ENCODE data around the gene LGR5.
"Not testable (repeated sequence)": the region's sequence is repeated elsewhere in the genome, so short reads cannot be mapped to it uniquely, and the experiment has no call there.

Gene LGR5

DNA sequence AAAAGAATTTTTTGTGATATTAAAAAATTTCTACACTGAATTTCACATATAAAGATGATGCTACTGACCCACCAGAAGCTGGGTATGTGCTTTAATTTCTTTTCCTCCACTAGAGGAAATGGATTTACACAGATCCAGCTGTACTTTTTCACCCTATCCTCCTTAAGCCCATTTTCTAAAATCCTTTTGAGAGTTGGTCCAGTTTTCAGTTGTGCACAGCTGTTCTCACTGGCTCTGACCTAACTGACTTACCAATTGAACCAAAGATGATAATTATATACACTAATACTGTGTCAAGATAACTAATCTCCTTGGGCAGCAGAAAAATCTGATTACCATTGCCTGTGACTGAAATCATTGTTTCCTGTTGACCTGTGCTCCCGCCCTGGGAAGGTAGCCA, 115.6 kb downstream of the LGR5 start:
- DNase-seq = no peak

DNA sequence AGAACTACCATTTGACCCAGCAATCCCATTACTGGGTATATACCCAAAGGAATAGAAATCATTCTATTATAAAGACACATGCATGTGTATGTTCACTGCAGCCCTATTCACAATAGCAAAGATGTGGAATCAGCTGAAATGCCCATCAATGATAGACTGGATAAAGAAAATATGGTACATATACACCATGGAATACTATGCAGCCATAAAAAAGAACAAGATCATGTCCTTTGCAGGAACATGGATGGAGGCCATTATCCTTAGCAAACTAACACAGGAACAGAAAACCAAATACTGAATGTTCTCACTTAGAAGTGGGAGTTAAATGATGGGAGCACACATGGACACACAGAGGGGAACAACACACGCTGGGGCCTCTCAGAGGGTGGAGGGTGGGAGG, 116.2 kb downstream of the LGR5 start:
- DNase-seq = not testable (repeated sequence)

DNA sequence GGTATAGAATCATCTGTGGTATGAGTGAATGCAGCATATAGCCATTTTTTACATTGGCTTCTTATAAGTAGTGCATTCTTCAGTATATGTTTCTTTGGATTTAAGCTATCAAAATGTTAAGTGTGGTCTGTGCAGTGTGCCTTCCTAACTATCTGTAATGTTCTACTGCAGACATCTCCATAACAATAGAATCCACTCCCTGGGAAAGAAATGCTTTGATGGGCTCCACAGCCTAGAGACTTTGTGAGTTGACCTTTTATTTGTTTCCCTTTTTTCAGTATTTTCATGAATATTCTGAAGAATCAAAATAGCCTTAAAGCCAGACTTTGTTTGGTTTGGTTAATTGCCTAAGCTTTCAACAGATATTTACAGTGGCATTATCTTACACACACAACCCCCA, 116.8 kb downstream of the LGR5 start:
- no peak for DNase-seq

DNA sequence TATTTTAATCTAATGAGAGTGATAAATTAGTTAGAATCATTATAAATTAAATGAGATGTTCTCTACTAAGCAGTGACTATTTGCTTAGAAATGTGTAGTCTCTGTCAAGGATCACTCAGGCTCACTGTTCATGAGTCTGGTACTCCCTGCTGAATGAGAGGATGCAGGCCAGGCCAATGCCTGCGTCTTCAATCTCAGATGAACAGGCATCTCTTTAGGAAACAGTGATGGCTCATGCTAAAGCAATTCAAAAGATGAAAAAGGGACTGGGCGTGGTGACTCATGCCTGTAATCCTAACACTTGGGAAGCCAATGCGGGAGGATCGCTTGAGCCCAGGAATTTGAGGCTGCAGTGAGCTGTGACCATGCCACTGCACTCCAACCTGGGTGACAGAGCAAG, 117.3 kb downstream of the LGR5 start:
- DNase-seq = no peak

DNA sequence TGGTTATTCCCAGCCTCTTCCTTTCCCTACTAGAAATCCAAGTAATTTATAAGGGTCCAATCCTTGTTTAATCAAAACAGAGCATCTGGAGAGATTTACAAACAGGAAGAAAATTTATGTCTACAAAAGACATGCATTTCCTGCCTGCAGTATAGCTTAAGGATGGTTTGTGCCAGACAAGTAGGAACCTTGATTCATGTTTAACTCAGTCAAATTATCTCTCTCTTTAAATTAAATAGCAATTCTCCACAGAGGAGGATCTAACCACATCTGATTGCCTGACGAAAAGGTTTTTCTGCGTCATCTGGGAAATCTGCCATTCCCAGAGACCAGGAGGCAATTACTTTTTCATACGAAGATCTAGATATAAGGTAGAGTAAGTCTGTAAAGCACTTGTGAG, 118.8 kb downstream of the LGR5 start:
- no peak for DNase-seq

DNA sequence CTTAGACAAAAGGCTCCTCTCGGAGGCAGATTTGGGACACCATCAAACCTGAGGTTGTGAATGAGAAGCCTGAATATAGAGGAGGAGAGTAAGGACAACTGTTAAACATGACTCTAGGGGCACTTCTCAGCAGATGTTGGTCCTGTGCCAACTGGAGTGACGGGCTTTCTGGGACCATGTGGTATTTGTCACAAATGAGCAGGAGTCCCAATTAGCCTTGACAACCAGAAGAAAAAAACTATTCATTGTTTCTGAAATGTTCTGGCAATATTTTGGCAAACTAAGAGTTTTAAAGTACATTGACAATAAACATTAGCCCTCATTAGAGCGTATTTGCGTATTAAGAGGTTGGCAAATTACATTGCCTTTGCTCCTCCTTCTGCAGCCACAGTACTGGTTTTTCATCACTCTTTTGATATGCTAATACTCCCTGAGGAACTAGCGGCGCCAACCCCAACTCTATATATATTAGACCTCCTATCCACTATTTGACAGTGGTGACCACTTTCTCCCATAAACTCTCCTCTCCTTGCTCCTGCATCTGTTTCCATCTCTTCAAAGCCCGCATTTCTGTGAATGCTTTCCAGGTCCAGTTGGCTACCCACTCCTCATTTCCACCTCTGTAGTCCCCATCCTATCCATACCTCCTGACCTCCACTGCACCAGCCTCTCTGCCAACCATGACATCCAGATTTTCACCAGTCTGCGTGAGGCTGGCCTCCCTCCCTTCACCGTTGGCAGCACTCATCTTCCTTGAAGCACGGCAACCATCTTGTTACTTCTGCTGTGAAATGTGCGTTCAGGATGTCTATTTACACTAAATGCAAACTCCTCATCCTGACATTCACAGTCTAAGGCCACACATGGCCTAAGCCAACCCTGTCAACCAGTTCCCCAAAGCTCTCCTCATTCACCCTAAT, 123.3 kb downstream of the LGR5 start:
- DNase-seq = no peak

DNA sequence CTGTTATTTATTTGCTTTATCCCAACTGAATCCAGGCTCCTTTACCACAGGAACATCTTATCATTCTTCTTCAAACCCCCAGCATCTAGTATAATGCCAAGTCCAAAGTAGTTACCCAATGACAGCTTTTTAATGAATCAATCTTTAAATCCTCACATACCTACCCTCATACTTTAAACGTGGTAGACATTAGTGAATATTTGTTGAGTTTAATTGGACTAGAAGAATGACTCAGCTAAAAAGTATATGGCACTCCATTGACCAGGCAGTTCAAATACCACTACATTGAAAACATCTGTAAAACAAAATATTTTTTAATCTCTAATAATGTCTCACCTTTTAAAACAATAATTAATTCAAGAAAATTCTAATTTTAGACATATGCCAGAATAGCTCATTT, 125.9 kb downstream of the LGR5 start:
- DNase-seq = no peak

DNA sequence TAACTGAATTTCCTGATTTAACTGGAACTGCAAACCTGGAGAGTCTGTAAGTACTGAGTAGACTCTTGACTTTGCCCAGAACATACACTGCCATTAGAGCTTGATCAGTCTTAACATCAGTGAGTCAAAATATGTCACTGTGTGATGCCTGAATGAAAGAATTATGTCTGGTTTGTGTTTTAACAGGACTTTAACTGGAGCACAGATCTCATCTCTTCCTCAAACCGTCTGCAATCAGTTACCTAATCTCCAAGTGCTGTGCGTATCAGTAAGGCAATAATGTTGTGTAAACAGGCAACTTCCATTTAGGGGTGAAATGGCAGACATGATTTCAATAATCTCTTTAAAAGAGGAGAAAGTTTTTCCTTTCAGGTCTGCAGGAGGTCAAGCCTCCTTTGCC, 127.1 kb downstream of the LGR5 start:
- DNase-seq = no peak

GRCh38 chr12:71567537-71567936, 127.9 kb downstream of the LGR5 start:
- no peak for DNase-seq

DNA sequence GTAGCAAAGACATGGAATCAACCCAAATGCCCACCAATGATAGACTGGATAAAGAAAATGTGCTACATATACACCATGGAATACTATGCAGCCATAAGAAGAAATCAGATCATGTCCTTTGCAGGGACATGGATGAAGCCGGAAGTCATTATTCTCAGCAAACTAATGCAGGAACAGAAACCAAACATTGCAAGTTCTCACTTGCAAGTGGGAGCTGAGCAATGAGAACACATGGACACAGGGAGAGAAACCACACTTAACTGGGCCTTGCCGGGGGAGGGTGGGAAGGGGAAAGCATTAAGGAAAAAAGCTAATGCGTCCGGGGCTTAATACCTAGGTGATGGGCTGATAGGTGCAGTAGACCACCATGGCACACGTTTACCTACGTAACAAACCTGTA, 130.3 kb downstream of the LGR5 start:
- not testable (repeated sequence) for DNase-seq

DNA sequence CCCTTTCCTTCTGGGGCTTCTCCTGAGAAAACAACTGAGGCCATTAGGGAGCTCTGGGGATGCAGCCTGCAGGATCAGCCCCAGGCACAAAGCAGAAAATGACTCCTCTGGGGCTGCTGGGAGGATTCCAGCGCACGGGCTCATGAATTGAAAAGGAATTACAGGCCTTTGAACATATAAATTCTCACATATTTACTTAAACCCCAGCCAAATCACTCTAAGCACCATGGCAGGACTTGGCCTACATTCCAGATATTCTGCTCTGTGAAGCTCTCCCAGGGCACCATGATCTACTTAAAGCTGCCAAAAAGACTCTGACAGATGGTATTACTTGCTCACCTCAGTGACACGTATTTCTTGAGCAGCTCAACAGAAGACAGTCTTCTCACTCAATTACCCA, 136.9 kb downstream of the LGR5 start:
- no peak for DNase-seq

DNA sequence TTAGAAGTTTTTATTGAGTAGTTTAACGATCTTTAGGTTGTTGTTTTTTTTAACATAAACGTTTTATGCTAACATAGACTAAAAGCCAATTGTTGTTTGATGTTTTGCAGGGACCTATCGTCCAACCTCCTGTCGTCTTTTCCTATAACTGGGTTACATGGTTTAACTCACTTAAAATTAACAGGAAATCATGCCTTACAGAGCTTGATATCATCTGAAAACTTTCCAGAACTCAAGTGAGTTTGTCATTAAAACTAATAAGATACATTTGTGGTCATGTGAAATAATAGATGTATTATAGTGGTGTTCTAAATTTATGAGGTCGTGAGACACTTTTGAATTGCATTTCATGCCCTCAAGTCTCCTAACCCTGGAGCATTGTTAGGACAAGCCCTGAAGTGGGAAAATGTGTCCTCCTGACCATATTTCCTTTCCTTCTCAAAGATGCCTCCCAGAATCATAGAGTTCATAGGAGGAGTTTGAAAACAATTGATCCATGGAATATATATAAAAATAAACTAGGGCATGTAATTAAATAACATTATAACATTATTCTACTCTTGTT, 139.2 kb downstream of the LGR5 start:
- no peak for DNase-seq

GRCh38 chr12:71581206-71581605, 141.6 kb downstream of the LGR5 start:
- no peak for DNase-seq

DNA sequence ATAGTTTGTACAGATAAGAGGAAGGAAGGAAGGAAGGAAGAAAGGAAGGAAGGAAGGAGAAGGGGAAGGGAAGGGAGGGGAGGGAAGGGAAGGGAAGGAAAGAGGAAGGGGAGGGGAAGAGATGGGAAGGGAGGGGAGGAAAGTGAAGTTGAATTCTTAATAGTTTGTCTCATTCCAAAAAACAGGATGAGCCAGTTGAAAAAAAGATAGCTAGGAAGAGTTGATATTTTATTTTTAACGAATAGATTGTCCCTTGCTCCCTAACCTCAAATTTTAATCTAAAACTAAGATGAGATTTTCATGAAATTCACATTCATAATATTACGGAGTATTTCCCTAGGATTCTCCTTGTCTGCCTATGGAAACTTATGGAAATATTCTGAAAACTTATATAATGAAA, 143.3 kb downstream of the LGR5 start:
- DNase-seq = no peak

GRCh38 chr12:71584356-71584755, 144.8 kb downstream of the LGR5 start:
- DNase-seq = no peak

GRCh38 chr12:71585218-71585617, 145.6 kb downstream of the LGR5 start:
- no peak for DNase-seq

GRCh38 chr12:71587012-71587411, 147.4 kb downstream of the LGR5 start:
- no peak for DNase-seq

DNA sequence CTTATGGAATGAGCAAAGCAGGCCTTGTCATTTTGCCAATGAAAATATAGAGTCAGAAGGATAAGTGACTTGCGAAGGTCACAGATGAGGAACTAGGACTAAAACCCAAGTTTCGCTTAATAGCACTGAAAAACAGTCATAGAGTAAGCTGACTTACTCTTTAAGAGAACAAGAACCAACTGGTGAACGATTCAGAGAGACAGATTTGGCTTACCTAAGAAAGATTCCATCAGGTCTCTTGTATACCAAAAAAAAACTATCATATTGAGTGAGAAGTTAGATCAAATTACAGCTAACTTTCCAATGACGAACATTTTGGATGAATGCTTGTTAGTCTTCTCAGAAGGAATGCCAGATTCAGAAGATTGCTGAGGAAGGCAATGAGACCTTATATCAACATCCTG, 149.9 kb downstream of the LGR5 start:
- DNase-seq = no peak

DNA sequence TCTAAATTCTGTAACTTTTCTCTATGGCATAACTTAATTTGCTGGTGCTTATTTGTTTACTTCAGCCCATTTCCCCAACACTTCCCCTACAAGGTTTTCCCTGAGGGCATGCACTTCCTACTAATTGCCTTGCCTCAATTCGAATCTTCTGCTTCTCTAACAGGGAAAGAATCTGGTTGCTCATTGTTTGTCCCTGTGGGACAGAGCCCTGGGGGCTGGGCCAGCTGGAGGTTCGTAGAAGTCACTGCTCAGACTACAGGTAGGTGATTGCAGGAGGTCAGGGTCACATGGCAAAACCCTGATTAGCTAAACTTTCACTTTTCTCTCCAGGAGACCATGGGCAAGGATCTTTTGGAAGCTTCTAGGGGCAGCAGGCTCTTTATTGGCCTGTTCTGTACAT, 152.0 kb downstream of the LGR5 start:
- no peak for DNase-seq

- DNase-seq = no peak
These were observed 153.2 kb downstream of the LGR5 start for GRCh38 chr12:71592841-71593240.

DNA sequence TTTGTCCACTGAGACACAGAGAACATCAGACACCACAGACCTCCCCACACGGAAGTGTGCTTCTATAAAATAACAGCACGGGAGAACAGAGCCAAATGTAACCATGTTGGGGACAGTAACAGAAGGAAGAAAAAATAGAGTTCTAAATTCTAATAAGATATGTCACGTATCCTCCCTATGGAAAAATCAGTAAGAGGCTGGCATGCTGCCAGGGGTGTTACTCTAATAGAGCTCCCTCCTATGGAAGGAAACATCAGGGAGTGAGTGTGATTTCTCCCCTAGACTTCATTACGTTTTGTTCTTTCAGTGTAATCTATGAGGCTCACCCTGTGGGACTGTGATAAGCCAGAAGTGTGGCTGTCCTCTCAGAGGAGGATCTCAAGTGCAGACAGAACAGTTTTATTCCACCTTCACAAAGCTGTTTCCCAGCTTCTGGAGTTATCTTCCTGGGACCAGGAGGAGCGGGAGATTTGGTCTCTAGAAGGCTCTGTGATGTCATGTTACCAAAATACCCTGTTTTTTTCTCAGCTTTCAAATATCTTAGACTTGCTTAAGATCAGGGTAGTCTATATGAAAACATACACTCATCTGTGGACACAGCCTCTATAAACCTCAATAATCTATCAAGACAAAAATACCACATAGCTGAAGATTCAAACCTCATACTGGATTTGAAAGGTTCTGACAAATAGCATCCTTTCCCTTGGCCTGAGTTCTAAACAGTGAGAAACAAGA, 154.8 kb downstream of the LGR5 start:
- no peak for DNase-seq

GRCh38 chr12:71599210-71599609, 159.6 kb downstream of the LGR5 start:
- DNase-seq = no peak

- no peak for DNase-seq
These were observed 161.9 kb downstream of the LGR5 start for GRCh38 chr12:71601546-71601945.

Measured in T-helper 2 cell (primary cell).